H1 (cell line): Measurements from ENCODE around the gene TMEM144. TPM values are rescaled to one million over a fixed set of nuclear protein-coding genes. Genes with fewer than 3 reads are reported as not detected.

Source experiments
- CTCF ChIA-PET: fragments of 300-600 bp; sonication (Branson Sonifier 250); formaldehyde crosslinking; loops from one replicate; lab custom pipeline; 2021; ENCODE audit not compliant: partially characterized antibody; lab: Charles Lee
- POLR2A ChIA-PET: fragments of 300-600 bp; sonication (Branson Sonifier 250); formaldehyde crosslinking; loops from one replicate; lab custom pipeline; 2021; ENCODE audit warnings: inconsistent platforms; ENCODE audit not compliant: partially characterized antibody; lab: Charles Lee
- DNase-seq, 2 experiments: peaks; one replicate each; pipeline versions ENCODE4 v3.0.0 to v3.0.0-alpha.2; 2010 to 2022; ENCODE audit warnings: low spot score in 2 of 2, low read depth in 1 of 2, mixed read lengths in 1 of 2
- FAIRE-seq: peaks from 2 replicates; lab custom pipeline; 2011; peaks lifted over from hg19 to GRCh38; lab: Jason Lieb, UNC
- H2AFZ ChIP-seq: 2 replicates; pipeline ENCODE4 v1.8.1; 2012; ENCODE audit warnings: low read length, inconsistent platforms
- H2AK5ac ChIP-seq: 2 replicates; pipeline ENCODE4 v1.6.1; 2013; ENCODE audit warnings: low read depth, low read length
- H2BK120ac ChIP-seq: replicated peaks from 2 replicates; pipeline ENCODE3; 2013; ENCODE audit warnings: low read depth, low read length, inconsistent platforms
- H2BK12ac ChIP-seq: 2 replicates; pipeline ENCODE4 v1.6.1; 2013; ENCODE audit warnings: low read depth, low read length
- H2BK15ac ChIP-seq: 2 replicates; pipeline ENCODE4 v1.6.1; 2013; ENCODE audit warnings: low read length
- H2BK20ac ChIP-seq: 2 replicates; pipeline ENCODE4 v1.6.1; 2013; ENCODE audit warnings: low read length
- H2BK5ac ChIP-seq: 2 replicates; pipeline ENCODE4 v1.6.1; 2013; ENCODE audit warnings: low read depth, low read length
- H3K14ac ChIP-seq: 2 replicates; pipeline ENCODE4 v1.6.1; 2013; ENCODE audit warnings: inconsistent platforms; ENCODE audit not compliant: insufficient read length
- H3K18ac ChIP-seq: 2 replicates; pipeline ENCODE4 v1.6.1; 2013; ENCODE audit warnings: low read length; ENCODE audit errors: extremely low read depth
- H3K23ac ChIP-seq: 2 replicates; pipeline ENCODE4 v1.6.1; 2013; ENCODE audit warnings: inconsistent platforms; ENCODE audit not compliant: insufficient read length
- H3K23me2 ChIP-seq: 2 replicates; pipeline ENCODE4 v1.6.1; 2013; ENCODE audit warnings: low read depth, low read length
- H3K27ac ChIP-seq: 2 replicates; pipeline ENCODE4 v1.6.1; 2011; ENCODE audit warnings: low read depth, low read length, inconsistent platforms
- H3K27me3 ChIP-seq, 4 experiments: replicated peaks in 1 of 4; 1 replicate in 1 of 4; 2 replicates in 3 of 4; pipeline versions ENCODE4 v1.6.1 to v1.8.1; 2011 to 2013; ENCODE audit warnings: low read length in 3 of 4, mild to moderate bottlenecking in 3 of 4, inconsistent platforms in 2 of 4, mixed read lengths in 2 of 4, moderate library complexity in 1 of 4; ENCODE audit not compliant: control insufficient read depth in 3 of 4, insufficient read depth in 3 of 4; ENCODE audit errors: extremely low read depth in 1 of 4
- H3K36me3 ChIP-seq, 4 experiments: 2 replicates each; pipeline versions ENCODE4 v1.6.1 to v1.8.1; 2011 to 2013; ENCODE audit warnings: mild to moderate bottlenecking in 4 of 4, low read length in 3 of 4, moderate library complexity in 2 of 4, control low read depth in 1 of 4, inconsistent platforms in 1 of 4; ENCODE audit not compliant: insufficient read depth in 4 of 4, control insufficient read depth in 2 of 4
- H3K4ac ChIP-seq: replicated peaks from 2 replicates; pipeline ENCODE3; 2013; ENCODE audit warnings: low read length, low read depth, mixed read lengths, inconsistent platforms; ENCODE audit not compliant: insufficient read length
- H3K4me1 ChIP-seq, 4 experiments: replicated peaks in 1 of 4; 1 replicate in 1 of 4; 2 replicates in 3 of 4; pipeline versions ENCODE4 v1.6.1 to v1.8.1; 2011 to 2013; ENCODE audit warnings: low read length in 3 of 4, inconsistent platforms in 2 of 4, mixed read lengths in 1 of 4; ENCODE audit not compliant: insufficient read depth in 4 of 4, control insufficient read depth in 3 of 4
- H3K4me2 ChIP-seq, 2 experiments: 2 replicates each; pipeline versions ENCODE4 v1.6.1 to v1.8.1; 2011 to 2013; ENCODE audit warnings: low read depth in 2 of 2, low read length in 2 of 2, control low read depth in 1 of 2, inconsistent platforms in 1 of 2, mild to moderate bottlenecking in 1 of 2; ENCODE audit not compliant: insufficient read depth in 1 of 2
- H3K4me3 ChIP-seq, 4 experiments: fragments of 200-600, 300-600 bp in 1 of 4; sonication (generic), shearing (Covaris generic), sonication (Bioruptor Twin) in 1 of 4; 2 replicates each; pipeline versions ENCODE4 v1.5.1 to v1.8.1; 2011 to 2016; ENCODE audit warnings: low read length in 4 of 4, low read depth in 3 of 4, control low read depth in 2 of 4, inconsistent platforms in 2 of 4, mild to moderate bottlenecking in 2 of 4, mixed read lengths in 1 of 4, moderate library complexity in 1 of 4; ENCODE audit not compliant: insufficient read depth in 2 of 4; ENCODE audit errors: extremely low read depth in 1 of 4
- H3K56ac ChIP-seq: replicated peaks from 2 replicates; pipeline ENCODE3; 2013; ENCODE audit warnings: low read depth, mild to moderate bottlenecking, mixed read lengths, low read length, inconsistent platforms; ENCODE audit not compliant: insufficient read length
- H3K79me1 ChIP-seq: 2 replicates; pipeline ENCODE4 v1.6.1; 2013; ENCODE audit warnings: low read depth, low read length, control low read depth
- H3K79me2 ChIP-seq, 2 experiments: 2 replicates each; pipeline versions ENCODE4 v1.6.1 to v1.8.1; 2012 to 2013; ENCODE audit warnings: low read length in 2 of 2, mild to moderate bottlenecking in 2 of 2, inconsistent platforms in 1 of 2; ENCODE audit not compliant: insufficient read depth in 2 of 2, control insufficient read depth in 1 of 2
- H3K9ac ChIP-seq, 4 experiments: replicated peaks in 1 of 4; 1 replicate in 1 of 4; 2 replicates in 3 of 4; pipeline versions ENCODE4 v1.6.1 to v1.8.1; 2011 to 2013; ENCODE audit warnings: low read depth in 3 of 4, low read length in 3 of 4, control low read depth in 2 of 4, mild to moderate bottlenecking in 2 of 4, moderate library complexity in 2 of 4, inconsistent platforms in 1 of 4; ENCODE audit errors: extremely low read depth in 1 of 4
- H3K9me3 ChIP-seq, 2 experiments: 2 replicates each; pipeline versions ENCODE4 v1.6.1 to v1.8.1; 2012 to 2013; ENCODE audit warnings: mild to moderate bottlenecking in 2 of 2, moderate library complexity in 2 of 2, control low read depth in 1 of 2, inconsistent platforms in 1 of 2, low read depth in 1 of 2, low read length in 1 of 2, mixed read lengths in 1 of 2; ENCODE audit not compliant: insufficient read depth in 2 of 2
- H4K20me1 ChIP-seq, 2 experiments: replicated peaks in 1 of 2; 2 replicates each; pipeline versions ENCODE3 to v1.8.1; 2011 to 2013; ENCODE audit warnings: inconsistent platforms in 2 of 2, low read length in 2 of 2, mild to moderate bottlenecking in 1 of 2; ENCODE audit not compliant: insufficient read depth in 2 of 2, control insufficient read depth in 1 of 2
- H4K5ac ChIP-seq: 2 replicates; pipeline ENCODE4 v1.6.1; 2013; ENCODE audit warnings: low read length, low read depth, mixed read lengths, inconsistent platforms; ENCODE audit not compliant: insufficient read length
- H4K8ac ChIP-seq: 2 replicates; pipeline ENCODE4 v1.8.0; 2013; ENCODE audit warnings: mild to moderate bottlenecking, moderate library complexity, low read length, inconsistent platforms; ENCODE audit not compliant: insufficient read depth; ENCODE audit errors: extremely low read depth
- H4K91ac ChIP-seq: replicated peaks from 2 replicates; pipeline ENCODE3; 2013; ENCODE audit warnings: low read length, mixed read lengths, inconsistent platforms; ENCODE audit not compliant: insufficient read length
- MAFK ChIP-seq: IDR thresholded peaks from 2 replicates; pipeline ENCODE4 v1.6.1; 2012; ENCODE audit warnings: low read depth, mild to moderate bottlenecking, improper control_type of control experiment, low read length
- RAD21 ChIP-seq, 2 experiments: IDR thresholded peaks in 1 of 2; conservative IDR thresholded peaks in 1 of 2; 2 replicates each; pipeline ENCODE4 v1.6.1; 2011; ENCODE audit warnings: low read depth in 2 of 2, low read length in 2 of 2, improper control_type of control experiment in 1 of 2, inconsistent platforms in 1 of 2, mild to moderate bottlenecking in 1 of 2, moderate library complexity in 1 of 2
- RNF2 ChIP-seq: fragments of 200-900, 300-1000 bp; sonication (generic); IDR thresholded peaks from 2 replicates; pipeline ENCODE4 v1.7.1; 2016; ENCODE audit warnings: borderline replicate concordance, low read depth, mild to moderate bottlenecking, antibody characterized with exemption, low read length; ENCODE audit not compliant: poor library complexity, severe bottlenecking; ENCODE audit errors: missing control alignments
- SRF ChIP-seq: IDR thresholded peaks from 2 replicates; pipeline ENCODE4 v1.6.1; 2011; ENCODE audit warnings: mild to moderate bottlenecking, low read depth, low read length, moderate library complexity
- WGBS, 2 experiments: shearing (Covaris generic) in 1 of 2; methylation state at CpG; one replicate each; pipeline versions ENCODE4 v1.1.6 to v1.1.7; 2013 to 2015; ENCODE audit warnings: low lambda C conversion rate in 2 of 2, mixed read lengths in 2 of 2, inconsistent platforms in 1 of 2, low coverage in 1 of 2, missing lambda C conversion rate in 1 of 2; ENCODE audit not compliant: insufficient replicate concordance in 2 of 2, insufficient coverage in 1 of 2, insufficient read length in 1 of 2; ENCODE audit errors: extremely low coverage in 1 of 2, missing lambda C conversion rate in 1 of 2; 5-methylcytosine and 5-hydroxymethylcytosine counted together
- polyA plus RNA-seq, 7 experiments: library from polyadenylated mRNA; depleted of rRNA in 3 of 7; stranded (reverse) in 5 of 7; unstranded in 2 of 7; fragments of >200 nt in 5 of 7; fragments of 200-250 nt in 2 of 7; gene quantifications; 1 replicate in 5 of 7; 2 replicates in 1 of 7; 4 replicates in 1 of 7; pipeline versions ENCODE4 v1.2.1 to v1.2.3, GENCODE V29; 2011 to 2013; ENCODE audit warnings: missing spikeins in 2 of 7, mixed read lengths in 2 of 7
- total RNA-seq: library from RNA; stranded (reverse); fragmentation: NEBNext Ultra II Directional; extraction: Animal tissue kit (Norgen Biotek cat#: 25700); gene quantifications from 2 replicates; pipeline ENCODE4 v1.2.1, GENCODE V29; 2021

TMEM144 gene
- total and polyA plus RNA-seq, 2 of the 8 experiments (the other 6 are each of a cell fraction or from before 2014, with no cell fraction given): 1.9 to 2.6 TPM

GRCh38 chr4:158182736-158183135 is 27.6 kb upstream of the TMEM144 start:
- H4K5ac ChIP-seq: no peak overlapping the region
- no peak for DNase-seq
- WGBS, 2 experiments: 93% methylated on average over 15 of the region's 15 CpGs; no CpG with 5 or more reads in 1 of the 2 experiments
- no peak overlapping the region for H3K56ac ChIP-seq
- H3K9ac ChIP-seq: no peak overlapping the region
- H3K14ac ChIP-seq: no peak overlapping the region
- POLR2A ChIA-PET: no interaction called here
- no peak overlapping the region for H3K27ac ChIP-seq
- TF ChIP-seq MAFK: no peak
- no peak for TF ChIP-seq RAD21 (IDR thresholded peaks at IDR 0.05 in 1 of 2, conservative IDR thresholded peaks at IDR 0.05 in 1 of 2; ENCODE audit: low read depth in 2 of 2, low read length in 2 of 2)
- no peak for TF ChIP-seq RNF2
- TF ChIP-seq SRF: no peak
- TF ChIP-seq, all 59 proteins: peak for 0
- H3K23me2 ChIP-seq: no peaks in the 10 kb centered on the region
- no peaks in the 10 kb centered on the region for H4K20me1 ChIP-seq
- no peak overlapping the region for H3K4me3 ChIP-seq
- H2AFZ ChIP-seq: peak overlapping the region; percentile 58; the same call in 1 of the 2 replicates
- no peak overlapping the region for H2BK12ac ChIP-seq
- no peak overlapping the region for H2BK20ac ChIP-seq
- no peak overlapping the region for H2BK15ac ChIP-seq
- no peak overlapping the region for H3K4me2 ChIP-seq
- H3K79me1 ChIP-seq: no peaks in the 10 kb centered on the region
- CTCF ChIA-PET: interaction anchor here (0.6 to 7.3 kb wide), 9 partner anchors 10 to 712 kb away, joined by 3 to 41 read pairs (median 6); no protein-coding TSS in a partner anchor
- H3K4me1 ChIP-seq: no peaks in the 10 kb centered on the region
- no peak overlapping the region for H3K4ac ChIP-seq
- no peaks in the 10 kb centered on the region for H3K9me3 ChIP-seq
- H2BK5ac ChIP-seq: no peak overlapping the region
- no peak overlapping the region for H2AK5ac ChIP-seq
- no peak overlapping the region for H3K18ac ChIP-seq
- no peak overlapping the region for H3K23ac ChIP-seq
- no peak overlapping the region for H4K91ac ChIP-seq
- H3K36me3 ChIP-seq: no peaks in the 10 kb centered on the region
- no peaks in the 10 kb centered on the region for H3K27me3 ChIP-seq
- peak overlapping the region; percentile 84; the same call in 1 of the 2 replicates for H4K8ac ChIP-seq
- no peaks in the 10 kb centered on the region for H3K79me2 ChIP-seq
- H2BK120ac ChIP-seq: no peak overlapping the region
- no peak for FAIRE-seq
